KOPT-K1 (cell line): ENCODE measurements around the gene TMEM178B.

Experiments used
- H3K27ac ChIP-seq: fragments of 200-600 bp; sonication (generic); 2 replicates; pipeline ENCODE4 v1.5.1; 2016; ENCODE audit warnings: antibody characterized with exemption, mild to moderate bottlenecking, low read depth, low read length; ENCODE audit not compliant: poor library complexity, severe bottlenecking
- H3K36me3 ChIP-seq: fragments of 200-600 bp; sonication (generic); 2 replicates; pipeline ENCODE4 v1.5.1; 2017; ENCODE audit warnings: antibody characterized with exemption, mild to moderate bottlenecking, low read length, moderate library complexity; ENCODE audit not compliant: insufficient read depth
- H3K9me3 ChIP-seq: fragments of 200-600 bp; sonication (generic); 2 replicates; pipeline ENCODE4 v1.5.1; 2017; ENCODE audit warnings: antibody characterized with exemption, low read length, mild to moderate bottlenecking; ENCODE audit not compliant: insufficient read depth, poor library complexity, severe bottlenecking

Gene TMEM178B

GRCh38 chr7:141355032-141355431 is 281.2 kb downstream of the TMEM178B start:
- no peaks in the 10 kb centered on the region for H3K9me3 ChIP-seq
- H3K36me3 ChIP-seq, result no peaks in the 10 kb centered on the region
- H3K27ac ChIP-seq, result no peak overlapping the region

DNA sequence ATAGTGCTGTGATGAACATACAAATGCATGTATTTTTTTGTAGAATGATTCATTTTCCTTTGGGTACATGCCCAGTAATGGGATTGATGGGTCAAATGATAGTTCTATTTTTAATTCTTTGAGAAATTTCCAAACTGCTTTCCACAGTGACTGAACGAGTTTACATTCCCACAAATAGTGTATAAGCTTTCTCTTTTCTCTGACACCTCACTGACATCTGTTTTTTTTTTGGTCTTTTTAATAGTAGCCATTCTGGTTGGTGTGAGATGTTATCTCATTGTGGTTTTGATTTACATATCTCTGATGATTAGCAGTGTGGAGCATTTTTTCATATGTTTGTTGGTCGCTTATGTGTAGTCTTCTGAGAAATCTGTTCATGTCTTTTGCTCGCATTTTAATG is 282.3 kb downstream of the TMEM178B start:
- no peaks in the 10 kb centered on the region for H3K9me3 ChIP-seq
- H3K27ac ChIP-seq, result no peak overlapping the region
- no peaks in the 10 kb centered on the region for H3K36me3 ChIP-seq

DNA sequence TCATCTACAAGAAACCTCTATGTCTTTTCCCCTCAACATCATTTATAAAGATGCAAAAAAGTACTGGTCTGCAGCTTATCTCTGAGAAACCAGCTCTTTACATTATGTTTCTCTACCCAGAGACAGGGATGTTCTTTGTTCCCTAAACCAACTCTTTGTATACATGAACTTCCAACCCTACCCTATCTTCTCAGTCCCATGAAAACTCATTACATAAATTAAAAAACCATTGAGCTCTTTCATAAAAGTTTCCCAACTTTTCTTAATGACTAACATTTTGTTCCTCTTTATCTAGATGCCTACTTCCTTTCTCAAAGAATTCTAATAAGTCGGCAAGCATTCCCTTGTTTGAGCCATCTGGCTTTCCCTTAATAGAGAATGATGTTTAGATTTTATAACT is 284.5 kb downstream of the TMEM178B start:
- Histone ChIP-seq H3K9me3 (no peaks in the 10 kb centered on the region), H3K27ac (no peak overlapping the region), H3K36me3 (no peaks in the 10 kb centered on the region)

DNA sequence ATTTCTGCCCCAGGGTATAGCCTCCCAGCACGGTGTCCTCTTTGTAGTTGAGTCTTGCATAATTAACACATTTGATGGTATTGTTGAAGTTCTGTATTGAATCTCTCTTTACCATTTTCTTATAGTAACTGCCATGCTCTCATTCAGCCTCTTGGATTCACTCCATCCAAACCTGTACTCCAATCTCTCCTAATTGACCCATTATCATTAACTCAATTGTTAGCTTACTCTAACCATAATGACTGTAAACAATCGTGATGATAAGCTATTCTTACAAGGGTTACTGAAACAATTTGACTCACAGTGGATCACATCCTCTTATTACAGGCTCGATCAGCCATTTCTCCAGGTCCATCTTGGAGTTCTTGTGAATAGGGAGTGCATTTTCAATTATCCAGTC is 285.4 kb downstream of the TMEM178B start:
- Histone ChIP-seq H3K36me3 (no peaks in the 10 kb centered on the region), H3K9me3 (no peaks in the 10 kb centered on the region), H3K27ac (no peak overlapping the region)

GRCh38 chr7:141359740-141360415 is 286.0 kb downstream of the TMEM178B start:
- H3K9me3 ChIP-seq, result no peaks in the 10 kb centered on the region
- H3K36me3 ChIP-seq, result no peaks in the 10 kb centered on the region
- no peak overlapping the region for H3K27ac ChIP-seq

DNA sequence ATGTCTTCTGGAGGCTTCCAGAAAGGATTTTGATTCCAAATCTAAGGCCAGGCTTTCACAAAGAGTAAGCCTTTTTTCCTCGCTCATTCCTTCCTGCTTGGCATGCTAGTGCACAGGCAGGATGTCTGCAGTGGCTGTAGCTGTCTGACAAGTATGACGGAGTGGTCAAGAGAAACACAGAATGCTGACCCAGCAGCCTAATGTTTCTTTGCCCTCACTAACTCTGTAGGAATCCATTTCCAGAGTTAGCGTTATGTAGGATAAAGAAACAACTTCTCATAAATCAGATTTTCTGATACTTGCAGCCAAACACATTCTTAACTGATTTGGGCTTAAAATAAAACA is 286.5 kb downstream of the TMEM178B start:
- Histone ChIP-seq H3K27ac (no peak overlapping the region), H3K36me3 (no peaks in the 10 kb centered on the region), H3K9me3 (no peaks in the 10 kb centered on the region)

DNA sequence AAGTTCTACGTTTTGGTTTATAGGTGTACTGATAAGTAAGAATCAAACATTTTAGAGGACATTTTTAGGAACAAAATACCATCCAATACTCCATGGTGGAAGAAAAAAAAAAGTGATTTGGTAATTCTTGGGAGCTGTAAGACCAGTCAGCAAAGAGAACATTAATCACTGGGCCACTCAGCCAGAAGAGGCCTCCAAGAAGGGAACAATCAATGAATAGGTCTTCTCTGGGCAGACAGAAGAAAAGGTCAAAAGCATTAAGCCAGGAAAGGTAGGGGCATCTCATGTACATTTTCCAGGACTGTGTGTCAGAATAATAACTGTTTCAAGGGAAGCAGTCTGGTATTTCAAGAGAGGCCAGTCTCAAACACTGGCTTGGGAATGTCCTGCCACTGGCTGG is 286.9 kb downstream of the TMEM178B start:
- Histone ChIP-seq H3K36me3 (no peaks in the 10 kb centered on the region), H3K27ac (no peak overlapping the region)

DNA sequence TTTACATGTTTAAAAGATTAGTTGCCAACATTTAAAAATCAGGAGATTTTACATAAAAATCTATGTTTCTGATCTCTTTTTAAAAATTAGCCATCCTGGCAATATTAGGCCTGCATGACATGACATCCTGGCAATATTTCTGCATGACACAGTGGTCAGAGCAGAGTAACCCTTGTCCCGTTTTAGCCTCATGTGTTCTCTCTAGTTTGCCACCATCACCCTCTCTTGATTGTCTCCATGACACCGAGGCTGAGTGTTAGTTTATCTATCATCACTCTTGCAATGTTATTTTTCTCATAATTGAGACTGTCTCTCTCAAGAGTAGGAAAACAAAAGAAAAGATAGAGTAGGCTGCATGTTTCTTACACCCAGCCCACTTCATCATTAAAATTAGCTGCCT is 287.6 kb downstream of the TMEM178B start:
- H3K27ac ChIP-seq, result no peak overlapping the region
- no peaks in the 10 kb centered on the region for H3K9me3 ChIP-seq
- H3K36me3 ChIP-seq, result no peaks in the 10 kb centered on the region

More for the DNA sequence above, 286.9 kb downstream of the TMEM178B start:
- H3K9me3 ChIP-seq, result no peaks in the 10 kb centered on the region

- no peaks in the 10 kb centered on the region for H3K9me3 ChIP-seq
- no peaks in the 10 kb centered on the region for H3K36me3 ChIP-seq
- no peak overlapping the region for H3K27ac ChIP-seq
Measured at GRCh38 chr7:141361960-141362359, 288.1 kb downstream of the TMEM178B start.

GRCh38 chr7:141362580-141363435 is 288.9 kb downstream of the TMEM178B start:
- no peaks in the 10 kb centered on the region for H3K9me3 ChIP-seq
- H3K36me3 ChIP-seq, result no peaks in the 10 kb centered on the region
- H3K27ac ChIP-seq, result no peak overlapping the region

GRCh38 chr7:141363748-141364147 is 289.9 kb downstream of the TMEM178B start:
- H3K27ac ChIP-seq, result no peak overlapping the region
- no peaks in the 10 kb centered on the region for H3K9me3 ChIP-seq
- no peaks in the 10 kb centered on the region for H3K36me3 ChIP-seq

- no peaks in the 10 kb centered on the region for H3K9me3 ChIP-seq
- H3K27ac ChIP-seq, result no peak overlapping the region
- no peaks in the 10 kb centered on the region for H3K36me3 ChIP-seq
Measured at GRCh38 chr7:141366091-141366621, 292.3 kb downstream of the TMEM178B start.

DNA sequence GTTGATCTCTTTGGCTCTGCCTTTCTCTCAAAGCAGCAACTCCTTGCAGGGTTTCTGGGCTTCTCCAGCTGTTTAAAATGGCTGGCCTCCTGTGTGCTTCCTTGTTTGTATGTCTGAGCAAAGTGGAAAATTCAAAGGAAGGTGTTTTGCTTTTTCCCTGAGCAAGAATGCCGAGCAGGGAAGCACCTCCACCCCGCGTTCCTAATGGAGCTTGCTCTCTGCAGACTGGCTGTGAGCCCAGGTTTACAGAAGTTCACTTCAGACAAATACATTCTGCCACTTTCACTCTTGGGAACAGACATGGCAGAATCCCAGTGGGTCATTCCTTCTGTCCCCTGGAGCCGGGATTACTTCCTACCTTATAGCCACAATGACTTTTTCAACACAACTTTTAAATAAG is 295.6 kb downstream of the TMEM178B start:
- H3K27ac ChIP-seq, result no peak overlapping the region
- H3K9me3 ChIP-seq, result no peaks in the 10 kb centered on the region
- no peaks in the 10 kb centered on the region for H3K36me3 ChIP-seq

DNA sequence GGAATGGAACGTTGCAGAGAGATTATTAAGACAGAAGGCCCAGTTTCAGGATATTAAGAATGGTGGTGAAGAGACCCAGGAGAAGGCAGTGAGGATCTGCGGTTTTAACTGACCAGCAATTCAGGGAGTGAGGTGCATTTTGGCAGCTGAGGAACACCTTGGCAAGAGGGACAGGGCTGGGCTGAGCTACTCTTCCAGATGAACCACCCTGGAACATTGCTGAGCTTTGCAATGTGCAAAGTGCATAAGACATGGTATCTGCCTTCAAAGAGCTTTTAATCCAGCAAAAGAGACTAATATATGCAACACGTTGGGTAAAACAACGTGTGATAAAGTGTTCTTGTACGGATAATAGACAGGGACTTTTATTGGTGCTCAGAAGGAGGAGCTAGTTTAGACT is 296.3 kb downstream of the TMEM178B start:
- H3K27ac ChIP-seq, result no peak overlapping the region
- H3K36me3 ChIP-seq, result no peaks in the 10 kb centered on the region
- H3K9me3 ChIP-seq, result no peaks in the 10 kb centered on the region

DNA sequence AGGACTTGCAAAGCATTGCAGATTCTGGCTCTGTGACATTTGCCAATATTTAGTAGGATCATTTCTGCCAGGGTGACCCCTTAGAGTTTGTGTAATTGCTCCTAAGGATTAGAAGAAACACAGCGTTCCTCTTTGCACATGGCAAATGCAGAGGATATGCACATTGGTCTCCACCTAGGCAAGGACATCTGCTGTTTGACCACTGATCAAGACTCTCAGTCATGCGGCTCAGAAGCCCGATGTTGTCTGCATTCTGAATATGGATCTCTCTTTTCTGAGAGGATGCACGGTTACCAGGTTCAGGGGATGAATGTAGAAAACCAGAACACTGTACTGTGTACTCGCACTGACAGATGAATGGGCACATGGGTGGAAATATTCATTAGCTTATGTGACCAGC is 296.8 kb downstream of the TMEM178B start:
- Histone ChIP-seq H3K36me3 (no peaks in the 10 kb centered on the region), H3K9me3 (no peaks in the 10 kb centered on the region), H3K27ac (no peak overlapping the region)

GRCh38 chr7:141374425-141374824 is 300.6 kb downstream of the TMEM178B start:
- Histone ChIP-seq H3K27ac (no peak overlapping the region), H3K9me3 (no peaks in the 10 kb centered on the region), H3K36me3 (no peaks in the 10 kb centered on the region)
